Measurements from ENCODE around the gene KRTAP15-1.

KRTAP15-1 gene, protein sequence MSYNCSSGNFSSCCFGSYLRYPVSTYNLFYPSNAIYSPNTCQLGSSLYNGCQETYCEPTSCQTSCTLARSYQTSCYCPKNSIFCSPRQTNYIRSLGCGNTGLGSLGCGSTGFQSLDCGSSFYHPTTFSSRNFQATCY

GRCh38 chr21:30439975-30440374 is at the start of gene KRTAP15-1:
Gene KRTAP15-1 (plus strand): TSS chr21:30440275. CDS start chr21:30440328, 53 bp downstream.
- no peak for DNase-seq (ENCODE audit: low read depth)

DNA sequence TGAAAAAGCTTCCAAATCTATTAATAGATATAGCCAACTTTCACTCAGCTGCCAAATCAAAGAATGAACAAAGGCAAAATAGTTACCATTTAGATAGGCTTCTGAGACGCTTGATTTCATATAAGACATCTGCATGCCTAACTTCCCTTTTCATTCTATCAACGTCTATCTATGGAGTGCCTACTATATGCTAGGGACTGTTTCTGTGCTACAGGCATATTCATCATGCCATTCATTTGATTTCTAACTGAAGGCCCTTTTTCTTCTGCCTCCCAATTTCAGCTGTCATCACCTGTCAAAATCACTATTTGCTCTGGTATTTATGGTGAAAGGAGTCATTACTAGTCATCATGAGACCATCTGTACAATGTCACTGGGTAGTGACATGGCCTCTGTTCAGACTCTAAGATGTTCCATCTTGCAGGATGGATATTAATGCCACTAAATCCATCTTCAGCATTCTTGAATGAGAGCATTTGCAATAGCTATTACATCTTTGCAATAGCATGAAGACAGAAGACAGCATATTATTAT is 48.5 kb upstream of the KRTAP15-1 start:
- DNase-seq (ENCODE audit: low read depth), result no peak

DNA sequence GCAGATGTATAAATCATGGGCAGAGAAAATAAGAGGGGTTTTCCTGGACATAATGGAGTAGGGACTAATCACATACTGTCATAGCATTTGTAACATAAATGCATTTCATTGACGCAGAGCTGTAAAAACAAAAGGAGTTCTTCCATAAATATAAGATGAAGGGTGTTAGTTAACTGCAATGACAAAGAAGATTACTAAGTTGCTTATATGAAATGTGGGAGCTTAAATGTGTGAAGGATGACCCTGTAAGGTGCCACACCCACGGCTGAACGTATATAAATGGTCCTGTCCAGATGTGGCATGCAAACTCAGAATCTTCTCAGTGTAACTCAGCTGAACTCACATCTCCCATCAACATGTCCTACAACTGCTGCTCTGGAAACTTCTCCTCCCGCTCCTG is 44.3 kb upstream of the KRTAP15-1 start, which contains the start of gene KRTAP13-1:
TSS of gene KRTAP13-1 (plus strand) at position 301 of the 400 bp plus-strand sequence. CDS start at position 357, 56 bp downstream.
- no peak for DNase-seq (ENCODE audit: low read depth)

GRCh38 chr21:30408782-30409494 is 31.1 kb upstream of the KRTAP15-1 start:
- peak; percentile 2 for DNase-seq (ENCODE audit: low read depth)

- no peak for DNase-seq (ENCODE audit: low read depth)
These were observed 24.1 kb upstream of the KRTAP15-1 start for GRCh38 chr21:30415993-30416392.

GRCh38 chr21:30425826-30426225 is 14.2 kb upstream of the KRTAP15-1 start, which contains the start of gene KRTAP13-3:
Gene KRTAP13-3 (minus strand): TSS chr21:30425926. CDS start chr21:30425912, 14 bp downstream.
- DNase-seq (ENCODE audit: low read depth), result no peak

DNA sequence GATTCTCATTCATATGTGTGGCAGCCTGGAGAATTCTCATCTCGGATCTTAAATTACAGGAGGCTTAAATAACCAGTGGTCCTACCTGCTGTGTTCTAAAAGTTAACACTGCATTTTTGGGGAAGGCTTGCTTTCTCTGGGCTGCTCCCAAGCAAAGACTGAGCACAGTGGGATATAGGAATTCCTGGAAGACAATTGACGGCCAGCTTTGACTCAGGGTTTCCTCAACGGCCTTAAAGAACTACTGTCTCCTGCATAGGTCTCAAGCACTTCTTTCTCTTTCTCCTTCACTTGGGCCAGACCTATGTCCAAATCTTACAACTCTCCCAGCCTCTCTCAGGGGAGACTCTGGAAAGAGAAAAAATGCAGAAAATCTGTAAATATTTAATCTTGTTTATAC is 13.3 kb upstream of the KRTAP15-1 start:
- no peak for DNase-seq (ENCODE audit: low read depth)

GRCh38 chr21:30430170-30430655 is 9.9 kb upstream of the KRTAP15-1 start, which contains the start of gene KRTAP13-4:
Gene KRTAP13-4 (plus strand): TSS chr21:30430220. CDS start chr21:30430276, 56 bp downstream.
- no peak for DNase-seq (ENCODE audit: low read depth)

GRCh38 chr21:30434033-30434631 is 5.9 kb upstream of the KRTAP15-1 start:
- no peak for DNase-seq (ENCODE audit: low read depth)

GRCh38 chr21:30437010-30437565 is 3.0 kb upstream of the KRTAP15-1 start:
- no peak for DNase-seq (ENCODE audit: low read depth)

- no peak for DNase-seq (ENCODE audit: low read depth)
These were observed 3.2 kb downstream of the KRTAP15-1 start for GRCh38 chr21:30443226-30443625.

DNA sequence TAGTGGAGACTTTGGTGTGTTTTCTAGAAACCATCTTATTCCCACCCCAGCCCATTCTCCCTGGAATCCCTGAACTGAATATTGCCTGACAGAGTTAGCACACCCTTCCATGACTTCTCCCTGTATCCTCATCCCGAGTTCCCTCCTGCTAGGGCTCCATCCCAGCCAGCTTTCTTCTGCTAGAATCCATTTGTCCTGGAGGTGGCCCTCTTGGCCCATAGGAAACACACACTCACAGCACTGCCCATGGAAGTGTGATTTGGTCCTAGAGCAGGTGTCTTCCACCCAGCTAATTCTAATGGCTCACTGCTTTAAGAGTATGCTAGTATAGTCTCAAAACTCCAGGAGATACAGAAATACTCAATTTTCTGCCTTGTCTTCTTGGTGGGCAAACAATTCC is 4.1 kb downstream of the KRTAP15-1 start:
- DNase-seq (ENCODE audit: low read depth), result no peak

GRCh38 chr21:30447056-30447455 is 7.0 kb downstream of the KRTAP15-1 start:
- DNase-seq (ENCODE audit: low read depth), result no peak

DNA sequence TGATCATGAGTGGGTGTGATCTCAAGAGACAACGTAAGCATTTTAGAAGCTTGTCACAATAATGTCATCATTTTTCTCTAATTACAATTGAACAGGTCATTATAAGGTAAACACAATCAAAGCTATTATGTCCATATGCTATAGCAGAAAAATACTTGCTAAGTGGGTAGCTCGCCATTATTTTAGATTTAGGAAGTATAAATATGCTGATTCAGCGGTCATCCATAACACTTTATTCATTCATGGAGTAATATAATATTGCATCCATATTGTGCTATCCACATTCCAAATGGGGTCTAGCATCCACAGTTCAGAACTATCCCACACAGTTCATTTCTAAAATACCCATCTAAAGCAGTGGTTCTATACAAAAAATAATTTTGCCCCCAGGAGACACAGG is 8.4 kb downstream of the KRTAP15-1 start:
- no peak for DNase-seq (ENCODE audit: low read depth)

DNA sequence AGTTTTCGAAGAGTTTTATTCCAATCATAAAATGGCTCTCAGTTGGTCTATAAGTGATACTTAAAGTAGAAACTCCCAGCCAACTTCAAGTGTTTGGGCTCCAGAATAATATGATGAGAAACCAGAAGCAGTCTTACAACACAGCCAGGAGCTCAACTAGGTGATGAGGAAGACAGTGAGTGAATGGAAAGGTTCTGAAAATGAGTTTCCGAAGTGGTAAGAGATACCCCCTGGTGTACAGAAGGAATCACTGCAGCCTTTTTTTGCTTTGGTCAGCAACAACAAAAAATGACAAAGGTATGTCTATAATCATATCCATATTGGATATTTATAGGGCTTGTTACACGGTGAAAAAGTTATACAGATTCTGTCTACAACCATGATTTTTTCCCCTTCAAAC is 23.6 kb downstream of the KRTAP15-1 start:
- DNase-seq (ENCODE audit: low read depth), result no peak

GRCh38 chr21:30468900-30469714 is 29.0 kb downstream of the KRTAP15-1 start:
- DNase-seq (ENCODE audit: low read depth), result no peak

DNA sequence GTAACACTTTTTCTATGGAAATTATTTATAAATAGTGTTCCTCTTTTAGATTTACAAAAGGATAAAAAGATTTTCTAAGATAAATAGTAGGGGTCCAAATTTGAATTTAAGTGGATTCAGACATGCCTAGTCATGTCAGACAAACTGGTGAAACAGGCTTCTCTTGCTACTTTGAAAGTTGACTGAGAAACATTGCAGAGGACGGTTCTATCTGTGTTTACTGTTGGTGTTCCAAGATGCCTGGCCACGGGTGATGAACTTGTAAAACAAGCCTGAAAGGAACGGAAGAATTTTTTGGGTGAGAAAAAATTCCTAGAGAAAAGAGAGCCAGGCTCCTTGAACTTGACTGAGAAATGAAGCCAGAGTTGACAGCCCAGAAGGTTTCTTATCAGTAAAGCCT is 37.9 kb downstream of the KRTAP15-1 start:
- DNase-seq (ENCODE audit: low read depth), result no peak

DNA sequence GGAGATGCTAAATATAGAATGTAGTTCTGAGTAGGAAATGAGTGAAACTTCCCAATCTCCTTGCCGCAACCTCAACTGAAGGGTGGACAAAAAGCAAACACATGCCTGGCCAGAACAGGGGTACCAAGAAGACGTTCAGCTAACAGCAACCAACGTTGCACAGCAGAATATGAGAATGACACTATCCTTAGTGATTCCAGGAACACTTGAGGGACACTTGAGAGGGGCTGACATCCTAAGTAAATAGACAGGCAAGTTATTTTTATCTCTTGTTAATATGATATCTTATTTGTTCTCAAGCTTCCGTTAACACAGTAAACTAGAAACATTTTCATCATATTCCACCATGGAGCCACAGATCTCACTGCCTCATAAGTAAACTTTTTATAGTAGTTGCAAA is 39.2 kb downstream of the KRTAP15-1 start:
- DNase-seq (ENCODE audit: low read depth), result no peak

- no peak for DNase-seq (ENCODE audit: low read depth)
These were observed 40.1 kb downstream of the KRTAP15-1 start, which contains the start of gene KRTAP19-1 for GRCh38 chr21:30480145-30480544. Gene KRTAP19-1 (minus strand): TSS chr21:30480367. CDS start chr21:30480317, 50 bp downstream.

DNA sequence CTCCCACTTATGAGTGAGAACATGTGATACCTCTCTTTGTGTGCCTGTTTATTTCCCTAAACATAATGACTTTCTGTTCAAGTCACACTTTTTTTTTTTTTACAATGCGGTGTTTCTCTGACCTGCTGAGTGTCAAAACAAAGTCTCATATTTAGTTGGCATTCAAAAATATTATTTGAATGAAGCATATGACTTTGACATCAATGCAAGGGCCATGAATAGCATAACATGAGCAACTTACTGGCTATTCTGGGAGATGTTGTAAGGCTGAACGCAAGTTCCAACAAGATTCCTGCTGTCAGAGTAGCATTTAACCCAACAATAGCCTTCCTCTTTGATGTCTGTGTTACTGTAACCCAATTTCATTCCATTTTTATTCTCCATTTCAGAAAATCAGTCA is 42.1 kb downstream of the KRTAP15-1 start:
- DNase-seq (ENCODE audit: low read depth), result no peak

DNA sequence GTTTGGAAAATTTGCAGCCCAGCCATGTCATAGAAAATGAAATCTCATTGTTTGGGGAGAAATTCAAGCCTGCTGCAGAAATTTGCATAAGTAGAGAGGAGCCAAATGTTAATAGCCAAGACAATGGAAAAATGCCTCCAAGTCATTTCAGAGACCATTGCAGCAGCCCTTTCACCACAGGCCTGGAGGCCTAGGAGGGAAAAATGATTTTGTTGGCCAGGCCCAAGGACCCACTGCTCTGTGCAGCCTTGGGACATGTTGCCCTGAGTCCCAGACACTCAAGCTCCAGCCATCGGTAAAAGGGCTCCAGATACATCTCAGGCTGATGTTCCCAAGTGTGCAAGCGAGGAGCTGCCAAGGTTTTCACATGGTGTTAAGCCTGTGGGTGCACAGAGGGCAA is 46.1 kb downstream of the KRTAP15-1 start:
- DNase-seq (ENCODE audit: low read depth), result no peak

Measured in non-pigmented ciliary epithelial cell (primary cell).